Activated T-cell treated with anti-CD3 and anti-CD28 coated beads, Interleukin-2, amount 50 U/mL, for 24 hours (primary cell): ENCODE data around the gene TRIM24.
"Not testable (repeated sequence)": the region's sequence is repeated elsewhere in the genome, so short reads cannot be mapped to it uniquely, and the experiment has no call there.

Experiments used
- DNase-seq: peaks from one replicate; pipeline ENCODE4 v3.0.0-alpha.2; 2020
- H3K27ac Mint-ChIP-seq: 2 replicates; pipeline ENCODE4 v1.8.0; 2020; ENCODE audit warnings: mild to moderate bottlenecking, mixed read lengths
- H3K27me3 Mint-ChIP-seq: 2 replicates; pipeline ENCODE4 v1.8.0; 2020; ENCODE audit warnings: mixed read lengths
- H3K36me3 Mint-ChIP-seq: 2 replicates; pipeline ENCODE4 v1.8.0; 2020; ENCODE audit warnings: low read depth, mixed read lengths
- H3K4me1 Mint-ChIP-seq: 2 replicates; pipeline ENCODE4 v1.8.0; 2020; ENCODE audit warnings: low read depth, mixed read lengths
- H3K4me3 Mint-ChIP-seq: 2 replicates; pipeline ENCODE4 v1.8.0; 2020; ENCODE audit warnings: mild to moderate bottlenecking, moderate library complexity, mixed read lengths
- H3K9me3 Mint-ChIP-seq: 2 replicates; pipeline ENCODE4 v1.8.0; 2020; ENCODE audit warnings: mixed read lengths

TRIM24 gene

GRCh38 chr7:138460176-138460648 is at the start of gene TRIM24:
TSS of gene TRIM24 (plus strand) at chr7:138460259. CDS start at chr7:138460549, 290 bp downstream.
- H3K27me3 Mint-ChIP-seq: no peaks in the 10 kb centered on the region

GRCh38 chr7:138412077-138412476 is 48.0 kb upstream of the TRIM24 start:
- not testable (repeated sequence) for H3K4me1 Mint-ChIP-seq, H3K36me3 Mint-ChIP-seq, H3K4me3 Mint-ChIP-seq, DNase-seq, H3K27ac Mint-ChIP-seq, H3K27me3 Mint-ChIP-seq, H3K9me3 Mint-ChIP-seq

More at GRCh38 chr7:138460176-138460648, at the start of gene TRIM24:
- peaks cover 27% of the 10 kb centered on the region for H3K36me3 Mint-ChIP-seq
- no peaks in the 10 kb centered on the region for H3K9me3 Mint-ChIP-seq
- peaks cover 35% of the 10 kb centered on the region for H3K4me1 Mint-ChIP-seq
- DNase-seq: no peak
- H3K4me3 Mint-ChIP-seq: peak within 1 kb of the TSS; percentile 89
- H3K27ac Mint-ChIP-seq: peak within 1 kb of the TSS; percentile 95

- not testable (repeated sequence) for H3K4me1 Mint-ChIP-seq, H3K36me3 Mint-ChIP-seq, H3K27ac Mint-ChIP-seq, H3K9me3 Mint-ChIP-seq, H3K4me3 Mint-ChIP-seq, H3K27me3 Mint-ChIP-seq, DNase-seq
These were observed 47.1 kb upstream of the TRIM24 start for GRCh38 chr7:138412921-138413320.

GRCh38 chr7:138417078-138417700 is 42.9 kb upstream of the TRIM24 start:
- H3K9me3 Mint-ChIP-seq: peaks cover 1% of the 10 kb centered on the region
- H3K4me3 Mint-ChIP-seq: no peak overlapping the region
- H3K27me3 Mint-ChIP-seq: peaks cover 8% of the 10 kb centered on the region
- H3K4me1 Mint-ChIP-seq: no peaks in the 10 kb centered on the region
- DNase-seq: no peak
- H3K36me3 Mint-ChIP-seq: no peaks in the 10 kb centered on the region
- no peak overlapping the region for H3K27ac Mint-ChIP-seq

- DNase-seq: no peak
- H3K36me3 Mint-ChIP-seq: no peaks in the 10 kb centered on the region
- no peaks in the 10 kb centered on the region for H3K4me1 Mint-ChIP-seq
- peaks cover 1% of the 10 kb centered on the region for H3K9me3 Mint-ChIP-seq
- H3K27me3 Mint-ChIP-seq: peaks cover 6% of the 10 kb centered on the region
- no peak overlapping the region for H3K27ac Mint-ChIP-seq
- no peak overlapping the region for H3K4me3 Mint-ChIP-seq
These were observed 42.3 kb upstream of the TRIM24 start for GRCh38 chr7:138417764-138418163.

- not testable (repeated sequence) for H3K4me3 Mint-ChIP-seq, H3K36me3 Mint-ChIP-seq
These were observed 41.7 kb upstream of the TRIM24 start for GRCh38 chr7:138418403-138418802.

GRCh38 chr7:138425026-138425425 is 35.0 kb upstream of the TRIM24 start:
- H3K36me3 Mint-ChIP-seq: peaks cover 2% of the 10 kb centered on the region
- no peak for DNase-seq
- no peak overlapping the region for H3K27ac Mint-ChIP-seq
- H3K9me3 Mint-ChIP-seq: peaks cover 11% of the 10 kb centered on the region
- H3K4me3 Mint-ChIP-seq: no peak overlapping the region
- H3K4me1 Mint-ChIP-seq: no peaks in the 10 kb centered on the region
- peaks cover 4% of the 10 kb centered on the region for H3K27me3 Mint-ChIP-seq

More at GRCh38 chr7:138418403-138418802, 41.7 kb upstream of the TRIM24 start:
- DNase-seq, H3K27me3 Mint-ChIP-seq, H3K27ac Mint-ChIP-seq, H3K9me3 Mint-ChIP-seq, H3K4me1 Mint-ChIP-seq: not testable (repeated sequence)

- H3K27me3 Mint-ChIP-seq: peaks cover 11% of the 10 kb centered on the region
- peaks cover 21% of the 10 kb centered on the region for H3K9me3 Mint-ChIP-seq
- no peak overlapping the region for H3K4me3 Mint-ChIP-seq
- DNase-seq: no peak
- H3K4me1 Mint-ChIP-seq: no peaks in the 10 kb centered on the region
- no peak overlapping the region for H3K27ac Mint-ChIP-seq
- H3K36me3 Mint-ChIP-seq: peaks cover 2% of the 10 kb centered on the region
These were observed 30.3 kb upstream of the TRIM24 start for GRCh38 chr7:138429577-138430250.

GRCh38 chr7:138431517-138431916 is 28.5 kb upstream of the TRIM24 start:
- Mint-ChIP-seq H3K4me3 (no peak overlapping the region), H3K27ac (no peak overlapping the region), H3K27me3 (peaks cover 17% of the 10 kb centered on the region), H3K4me1 (no peaks in the 10 kb centered on the region), H3K36me3 (peaks cover 2% of the 10 kb centered on the region), H3K9me3 (peaks cover 25% of the 10 kb centered on the region)
- DNase-seq: no peak

- H3K4me3 Mint-ChIP-seq: no peak overlapping the region
- peaks cover 17% of the 10 kb centered on the region for H3K27me3 Mint-ChIP-seq
- H3K36me3 Mint-ChIP-seq: peaks cover 2% of the 10 kb centered on the region
- no peaks in the 10 kb centered on the region for H3K4me1 Mint-ChIP-seq
- H3K9me3 Mint-ChIP-seq: peaks cover 22% of the 10 kb centered on the region
- H3K27ac Mint-ChIP-seq: no peak overlapping the region
- DNase-seq: no peak
These were observed 26.2 kb upstream of the TRIM24 start for GRCh38 chr7:138433583-138434443.

GRCh38 chr7:138434597-138435019 is 25.5 kb upstream of the TRIM24 start:
- Mint-ChIP-seq H3K36me3 (peaks cover 2% of the 10 kb centered on the region), H3K4me3 (no peak overlapping the region), H3K27ac (no peak overlapping the region), H3K4me1 (peaks cover 3% of the 10 kb centered on the region), H3K9me3 (peaks cover 18% of the 10 kb centered on the region), H3K27me3 (peaks cover 17% of the 10 kb centered on the region)
- DNase-seq: no peak

- no peak overlapping the region for H3K4me3 Mint-ChIP-seq
- H3K27ac Mint-ChIP-seq: no peak overlapping the region
- H3K36me3 Mint-ChIP-seq: no peaks in the 10 kb centered on the region
- no peak for DNase-seq
- peaks cover 17% of the 10 kb centered on the region for H3K27me3 Mint-ChIP-seq
- peaks cover 3% of the 10 kb centered on the region for H3K4me1 Mint-ChIP-seq
- H3K9me3 Mint-ChIP-seq: peaks cover 10% of the 10 kb centered on the region
These were observed 24.7 kb upstream of the TRIM24 start for GRCh38 chr7:138435231-138435919.

- Mint-ChIP-seq H3K9me3 (peaks cover 7% of the 10 kb centered on the region), H3K4me1 (peaks cover 3% of the 10 kb centered on the region)
- no peak for DNase-seq
These were observed 23.7 kb upstream of the TRIM24 start for GRCh38 chr7:138436388-138436787.

GRCh38 chr7:138440460-138440859 is 19.6 kb upstream of the TRIM24 start:
- peaks cover 2% of the 10 kb centered on the region for H3K9me3 Mint-ChIP-seq
- peaks cover 5% of the 10 kb centered on the region for H3K27me3 Mint-ChIP-seq
- DNase-seq: no peak
- H3K27ac Mint-ChIP-seq: no peak overlapping the region
- H3K4me1 Mint-ChIP-seq: peaks cover 3% of the 10 kb centered on the region
- no peak overlapping the region for H3K4me3 Mint-ChIP-seq
- no peaks in the 10 kb centered on the region for H3K36me3 Mint-ChIP-seq

More at GRCh38 chr7:138436388-138436787, 23.7 kb upstream of the TRIM24 start:
- no peak overlapping the region for H3K27ac Mint-ChIP-seq
- no peaks in the 10 kb centered on the region for H3K36me3 Mint-ChIP-seq
- H3K27me3 Mint-ChIP-seq: peaks cover 17% of the 10 kb centered on the region
- no peak overlapping the region for H3K4me3 Mint-ChIP-seq
